GM12878 (cell line): ENCODE data around the gene ADAR.

Experiments used
- EZH2 ChIP-seq: IDR thresholded peaks from 2 replicates; pipeline ENCODE4 v1.6.1; 2012; ENCODE audit warnings: low read depth, mild to moderate bottlenecking, control low read depth, inconsistent platforms, low read length, borderline replicate concordance; ENCODE audit not compliant: control insufficient read depth
- NRF1 ChIP-seq: conservative IDR thresholded peaks from 2 replicates; pipeline ENCODE4 v1.6.1; 2011; ENCODE audit warnings: mild to moderate bottlenecking, low read depth, low read length, improper control_type of control experiment
- POLR2A ChIP-seq: IDR thresholded peaks from 2 replicates; pipeline ENCODE4 v1.6.1; 2011; ENCODE audit warnings: low read depth, mild to moderate bottlenecking, low read length
- RBBP5 ChIP-seq: fragments of 200-600 bp; sonication (generic); conservative IDR thresholded peaks from 2 replicates; pipeline ENCODE4 v1.6.1; 2016
- STAT3 ChIP-seq: IDR thresholded peaks from 2 replicates; pipeline ENCODE4 v1.6.1; 2011; ENCODE audit warnings: low read depth, low read length, improper control_type of control experiment
- TF ChIP-seq, protein P1 (sequence below): fragments of 150-350 bp; IDR thresholded peaks from 2 replicates; pipeline ENCODE4 v1.6.1; 2016; ENCODE audit warnings: low read depth, low read length
- TF ChIP-seq, protein P2 (sequence below): IDR thresholded peaks from 2 replicates; pipeline ENCODE4 v1.6.1; 2012; ENCODE audit warnings: mild to moderate bottlenecking, low read depth, low read length

DNA sequence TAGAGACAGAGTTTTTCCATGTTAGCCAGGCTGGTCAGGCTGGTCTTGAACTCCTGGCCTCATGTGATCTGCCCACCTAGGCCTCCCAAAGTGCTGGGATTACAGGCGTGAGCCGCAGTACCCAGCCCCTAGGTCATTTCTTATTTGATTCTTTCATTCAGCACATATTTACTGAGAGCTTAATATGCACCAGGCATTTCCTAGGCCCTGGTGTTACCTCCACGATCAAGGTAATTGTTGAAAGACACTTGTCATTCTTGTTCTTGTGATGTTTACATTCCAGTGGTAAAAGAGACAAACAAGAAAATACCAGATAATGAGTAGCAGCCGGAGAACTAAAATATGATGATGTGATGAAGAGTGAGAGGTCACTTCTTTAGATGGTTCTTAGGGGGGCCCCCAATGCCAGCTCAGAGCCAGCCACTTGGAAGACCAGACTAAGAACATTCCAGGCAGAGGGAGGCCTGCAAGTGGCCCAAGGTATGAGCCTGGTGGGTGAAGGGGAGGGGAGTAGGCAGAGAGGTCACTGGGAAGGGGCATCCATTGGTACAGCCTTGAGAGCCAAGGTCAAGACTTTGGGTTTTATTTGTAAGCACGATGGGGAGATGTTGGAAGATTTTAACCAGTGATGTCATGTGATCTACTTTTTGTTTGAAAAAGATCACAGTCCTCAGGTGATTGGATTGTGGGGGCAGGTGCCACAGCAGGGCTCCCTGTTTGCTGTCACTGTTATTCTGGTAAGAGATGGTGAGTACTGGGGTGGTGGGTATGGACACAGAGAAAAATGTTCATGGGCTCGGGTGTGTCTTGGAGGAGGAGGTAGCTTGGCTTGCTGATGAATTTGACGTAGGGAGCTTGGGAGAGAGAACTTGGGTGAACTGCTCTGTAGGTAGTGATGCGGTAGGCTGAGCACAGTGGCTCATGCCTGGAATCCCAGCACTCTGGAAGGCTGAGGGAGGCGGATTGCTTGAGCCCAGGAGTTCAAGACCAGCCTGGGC lies 68.2 kb downstream of the ADAR start:
- TF ChIP-seq, protein P1, sequence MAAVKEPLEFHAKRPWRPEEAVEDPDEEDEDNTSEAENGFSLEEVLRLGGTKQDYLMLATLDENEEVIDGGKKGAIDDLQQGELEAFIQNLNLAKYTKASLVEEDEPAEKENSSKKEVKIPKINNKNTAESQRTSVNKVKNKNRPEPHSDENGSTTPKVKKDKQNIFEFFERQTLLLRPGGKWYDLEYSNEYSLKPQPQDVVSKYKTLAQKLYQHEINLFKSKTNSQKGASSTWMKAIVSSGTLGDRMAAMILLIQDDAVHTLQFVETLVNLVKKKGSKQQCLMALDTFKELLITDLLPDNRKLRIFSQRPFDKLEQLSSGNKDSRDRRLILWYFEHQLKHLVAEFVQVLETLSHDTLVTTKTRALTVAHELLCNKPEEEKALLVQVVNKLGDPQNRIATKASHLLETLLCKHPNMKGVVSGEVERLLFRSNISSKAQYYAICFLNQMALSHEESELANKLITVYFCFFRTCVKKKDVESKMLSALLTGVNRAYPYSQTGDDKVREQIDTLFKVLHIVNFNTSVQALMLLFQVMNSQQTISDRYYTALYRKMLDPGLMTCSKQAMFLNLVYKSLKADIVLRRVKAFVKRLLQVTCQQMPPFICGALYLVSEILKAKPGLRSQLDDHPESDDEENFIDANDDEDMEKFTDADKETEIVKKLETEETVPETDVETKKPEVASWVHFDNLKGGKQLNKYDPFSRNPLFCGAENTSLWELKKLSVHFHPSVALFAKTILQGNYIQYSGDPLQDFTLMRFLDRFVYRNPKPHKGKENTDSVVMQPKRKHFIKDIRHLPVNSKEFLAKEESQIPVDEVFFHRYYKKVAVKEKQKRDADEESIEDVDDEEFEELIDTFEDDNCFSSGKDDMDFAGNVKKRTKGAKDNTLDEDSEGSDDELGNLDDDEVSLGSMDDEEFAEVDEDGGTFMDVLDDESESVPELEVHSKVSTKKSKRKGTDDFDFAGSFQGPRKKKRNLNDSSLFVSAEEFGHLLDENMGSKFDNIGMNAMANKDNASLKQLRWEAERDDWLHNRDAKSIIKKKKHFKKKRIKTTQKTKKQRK, result no peak
- TF ChIP-seq POLR2A, result no peak
- TF ChIP-seq NRF1, result no peak
- TF ChIP-seq EZH2, result no peak
- TF ChIP-seq, protein P2, sequence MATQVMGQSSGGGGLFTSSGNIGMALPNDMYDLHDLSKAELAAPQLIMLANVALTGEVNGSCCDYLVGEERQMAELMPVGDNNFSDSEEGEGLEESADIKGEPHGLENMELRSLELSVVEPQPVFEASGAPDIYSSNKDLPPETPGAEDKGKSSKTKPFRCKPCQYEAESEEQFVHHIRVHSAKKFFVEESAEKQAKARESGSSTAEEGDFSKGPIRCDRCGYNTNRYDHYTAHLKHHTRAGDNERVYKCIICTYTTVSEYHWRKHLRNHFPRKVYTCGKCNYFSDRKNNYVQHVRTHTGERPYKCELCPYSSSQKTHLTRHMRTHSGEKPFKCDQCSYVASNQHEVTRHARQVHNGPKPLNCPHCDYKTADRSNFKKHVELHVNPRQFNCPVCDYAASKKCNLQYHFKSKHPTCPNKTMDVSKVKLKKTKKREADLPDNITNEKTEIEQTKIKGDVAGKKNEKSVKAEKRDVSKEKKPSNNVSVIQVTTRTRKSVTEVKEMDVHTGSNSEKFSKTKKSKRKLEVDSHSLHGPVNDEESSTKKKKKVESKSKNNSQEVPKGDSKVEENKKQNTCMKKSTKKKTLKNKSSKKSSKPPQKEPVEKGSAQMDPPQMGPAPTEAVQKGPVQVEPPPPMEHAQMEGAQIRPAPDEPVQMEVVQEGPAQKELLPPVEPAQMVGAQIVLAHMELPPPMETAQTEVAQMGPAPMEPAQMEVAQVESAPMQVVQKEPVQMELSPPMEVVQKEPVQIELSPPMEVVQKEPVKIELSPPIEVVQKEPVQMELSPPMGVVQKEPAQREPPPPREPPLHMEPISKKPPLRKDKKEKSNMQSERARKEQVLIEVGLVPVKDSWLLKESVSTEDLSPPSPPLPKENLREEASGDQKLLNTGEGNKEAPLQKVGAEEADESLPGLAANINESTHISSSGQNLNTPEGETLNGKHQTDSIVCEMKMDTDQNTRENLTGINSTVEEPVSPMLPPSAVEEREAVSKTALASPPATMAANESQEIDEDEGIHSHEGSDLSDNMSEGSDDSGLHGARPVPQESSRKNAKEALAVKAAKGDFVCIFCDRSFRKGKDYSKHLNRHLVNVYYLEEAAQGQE, result no peak
- TF ChIP-seq RBBP5, result no peak
- TF ChIP-seq STAT3, result no peak
